Breast epithelium (tissue), 3 donors: ENCODE measurements around the gene OGFOD3.

Source experiments
- CTCF ChIP-seq, 3 donors: fragments of 450-650 bp; IDR thresholded peaks; one replicate each; pipeline ENCODE4 v1.5.1; 2016 to 2017; ENCODE audit warnings: antibody characterized with exemption in 3 of 3, mild to moderate bottlenecking in 3 of 3, moderate library complexity in 3 of 3
- POLR2A ChIP-seq: fragments of 450-650 bp; IDR thresholded peaks from one replicate; pipeline ENCODE4 v1.6.1; 2016; ENCODE audit warnings: antibody characterized with exemption, mild to moderate bottlenecking, moderate library complexity

GRCh38 chr17:82374626-82375331 lies 43.6 kb downstream of the OGFOD3 start:
- TF ChIP-seq POLR2A (no peak), CTCF (IDR thresholded peaks at IDR 0.05) (no peak)
